Right lung (tissue), 10 donors: Measurements from ENCODE around the gene NIN. TPM values are rescaled to one million over a fixed set of nuclear protein-coding genes. Genes with fewer than 3 reads are reported as not detected.

Experiments used
- DNase-seq, 2 donors: peaks; one replicate each; pipeline ENCODE4 v3.0.0-alpha.2; 2013
- long read RNA-seq, 8 donors: transcript quantifications; one replicate each; lab custom pipeline, GENCODE V29; 2026
- polyA plus RNA-seq, 5 donors: library from polyadenylated mRNA; unstranded; fragments of 120-200 nt; gene quantifications; one replicate each; pipeline versions ENCODE4 v1.2.1 to v1.2.3, GENCODE V29; 2013; ENCODE audit warnings: inconsistent platforms in 1 of 5, low replicate concordance in 1 of 5; ENCODE audit not compliant: insufficient read length in 5 of 5, insufficient read depth in 1 of 5

The NIN gene, protein sequence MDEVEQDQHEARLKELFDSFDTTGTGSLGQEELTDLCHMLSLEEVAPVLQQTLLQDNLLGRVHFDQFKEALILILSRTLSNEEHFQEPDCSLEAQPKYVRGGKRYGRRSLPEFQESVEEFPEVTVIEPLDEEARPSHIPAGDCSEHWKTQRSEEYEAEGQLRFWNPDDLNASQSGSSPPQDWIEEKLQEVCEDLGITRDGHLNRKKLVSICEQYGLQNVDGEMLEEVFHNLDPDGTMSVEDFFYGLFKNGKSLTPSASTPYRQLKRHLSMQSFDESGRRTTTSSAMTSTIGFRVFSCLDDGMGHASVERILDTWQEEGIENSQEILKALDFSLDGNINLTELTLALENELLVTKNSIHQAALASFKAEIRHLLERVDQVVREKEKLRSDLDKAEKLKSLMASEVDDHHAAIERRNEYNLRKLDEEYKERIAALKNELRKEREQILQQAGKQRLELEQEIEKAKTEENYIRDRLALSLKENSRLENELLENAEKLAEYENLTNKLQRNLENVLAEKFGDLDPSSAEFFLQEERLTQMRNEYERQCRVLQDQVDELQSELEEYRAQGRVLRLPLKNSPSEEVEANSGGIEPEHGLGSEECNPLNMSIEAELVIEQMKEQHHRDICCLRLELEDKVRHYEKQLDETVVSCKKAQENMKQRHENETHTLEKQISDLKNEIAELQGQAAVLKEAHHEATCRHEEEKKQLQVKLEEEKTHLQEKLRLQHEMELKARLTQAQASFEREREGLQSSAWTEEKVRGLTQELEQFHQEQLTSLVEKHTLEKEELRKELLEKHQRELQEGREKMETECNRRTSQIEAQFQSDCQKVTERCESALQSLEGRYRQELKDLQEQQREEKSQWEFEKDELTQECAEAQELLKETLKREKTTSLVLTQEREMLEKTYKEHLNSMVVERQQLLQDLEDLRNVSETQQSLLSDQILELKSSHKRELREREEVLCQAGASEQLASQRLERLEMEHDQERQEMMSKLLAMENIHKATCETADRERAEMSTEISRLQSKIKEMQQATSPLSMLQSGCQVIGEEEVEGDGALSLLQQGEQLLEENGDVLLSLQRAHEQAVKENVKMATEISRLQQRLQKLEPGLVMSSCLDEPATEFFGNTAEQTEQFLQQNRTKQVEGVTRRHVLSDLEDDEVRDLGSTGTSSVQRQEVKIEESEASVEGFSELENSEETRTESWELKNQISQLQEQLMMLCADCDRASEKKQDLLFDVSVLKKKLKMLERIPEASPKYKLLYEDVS (N-terminal part only)
- 10 to 100 TPM; 17.5 to 32.7 (median 27.5) TPM for polyA plus RNA-seq
- long read RNA-seq, donor 1, partial matches to known transcripts: 0 of 1 reads
- long read RNA-seq, donor 1, other reads (novel, unspliced or antisense): 0 of 1 reads
- long read RNA-seq, donor 2: 0 reads
- long read RNA-seq, donor 3: 0 reads
- long read RNA-seq, donor 4: 0 reads
- long read RNA-seq, donor 5, partial matches to known transcripts: 8 of 10 reads
- long read RNA-seq, donor 5, other reads (novel, unspliced or antisense): 0 of 10 reads
- long read RNA-seq, donor 6, partial matches to known transcripts: 5 of 6 reads
- long read RNA-seq, donor 6, other reads (novel, unspliced or antisense): 0 of 6 reads
- long read RNA-seq, donor 7, partial matches to known transcripts: 5 of 5 reads
- long read RNA-seq, donor 7, other reads (novel, unspliced or antisense): 0 of 5 reads
- long read RNA-seq, donor 8: 0 reads

DNA sequence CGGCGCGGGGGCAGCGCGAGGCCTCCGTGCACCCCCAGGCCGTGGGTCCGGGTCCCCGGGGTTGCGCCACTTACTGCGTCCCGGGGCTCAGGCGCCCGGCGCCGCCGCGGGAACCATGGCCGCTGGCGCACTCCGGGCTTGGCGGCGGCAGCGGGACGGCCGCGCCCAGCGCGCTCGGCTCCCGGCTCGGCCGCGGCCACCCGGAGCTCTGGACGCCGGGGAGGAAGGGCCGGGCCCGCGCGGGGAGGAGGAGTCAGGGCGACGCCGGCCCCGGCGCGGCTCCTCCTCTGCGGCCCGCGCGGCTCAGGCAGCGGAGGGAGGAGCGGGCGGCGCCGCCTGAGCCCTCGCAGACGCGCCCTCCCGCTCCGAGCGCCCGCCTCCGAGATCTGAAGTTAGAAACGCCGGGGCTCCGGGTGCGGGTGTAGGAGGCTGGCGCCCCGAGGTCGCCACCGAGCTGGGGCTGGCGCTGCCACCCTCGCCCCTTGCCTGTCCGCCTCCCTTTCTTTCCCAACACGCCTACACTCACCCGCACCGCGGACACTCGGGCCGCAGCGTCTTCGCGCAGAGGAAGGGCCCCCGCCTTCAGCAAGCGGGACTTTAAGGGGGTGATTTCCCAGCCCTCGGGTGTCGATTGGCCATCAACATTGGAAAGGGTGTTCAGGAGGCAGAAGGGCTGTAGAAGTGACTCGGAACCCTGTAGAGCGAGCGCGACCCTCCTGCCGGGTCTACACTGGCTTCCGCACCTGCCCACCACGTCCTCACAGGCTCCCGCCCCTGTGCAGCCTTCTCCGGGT is at the start of gene NIN:
Gene NIN, minus strand, starts transcription at position 231 of the 794 bp plus-strand sequence. CDS start 9,106 bp downstream, outside the sequence.
- DNase-seq: peak; percentile 75 to 76

DNA sequence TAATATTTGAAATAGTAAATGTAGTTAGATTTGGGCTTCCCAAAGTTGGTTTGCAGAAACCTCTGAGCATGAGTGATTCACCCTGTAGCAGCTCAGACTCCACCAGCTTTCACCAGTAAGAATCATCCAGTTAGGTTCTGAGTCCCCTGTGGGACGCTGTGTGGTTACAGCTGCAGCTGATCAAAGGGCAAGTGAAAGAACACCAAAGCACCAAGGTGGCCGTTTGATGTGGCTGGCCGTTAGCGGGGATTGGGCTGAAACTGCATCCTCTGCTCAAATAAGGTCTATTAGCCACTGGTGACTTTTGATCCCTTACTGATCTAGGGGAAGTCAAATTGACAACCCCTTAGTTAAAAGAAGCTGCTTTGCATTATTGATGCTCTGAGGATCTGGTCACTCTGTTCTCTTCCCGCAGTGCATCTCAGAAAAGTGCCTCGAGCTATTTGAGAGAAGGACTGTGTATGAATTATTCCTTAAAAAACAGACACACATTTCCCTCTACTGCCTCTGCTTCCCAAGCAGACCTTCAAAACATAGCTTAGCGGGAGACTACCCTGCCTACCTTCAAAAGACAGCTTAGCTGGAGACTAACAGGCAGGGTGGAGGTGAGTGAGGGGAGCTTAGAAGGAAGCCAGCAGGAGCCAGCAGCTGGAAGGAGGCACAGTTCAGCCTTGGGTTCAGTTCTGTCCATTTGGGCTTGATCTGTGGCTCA is 44.6 kb upstream of the NIN start:
- no peak for DNase-seq

DNA sequence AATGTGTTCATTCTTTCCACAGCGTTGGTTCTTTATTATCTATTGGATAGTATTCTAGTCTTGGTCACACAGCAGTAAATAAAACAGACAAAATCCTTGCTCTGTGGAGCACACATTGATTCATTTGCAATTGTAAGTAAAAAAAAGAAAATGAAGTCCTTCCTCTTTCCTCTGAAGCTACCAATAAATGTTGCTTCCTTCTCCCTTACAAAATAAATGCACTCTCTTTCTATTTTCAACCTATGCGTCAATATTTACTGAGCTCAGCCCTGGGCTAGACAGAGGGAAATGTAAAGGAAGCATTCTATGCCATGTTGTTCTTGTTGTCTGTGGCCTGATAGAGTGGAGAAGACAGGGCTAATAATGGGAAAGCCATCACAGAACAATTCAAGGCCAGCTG is 43.8 kb upstream of the NIN start:
- no peak for DNase-seq

DNA sequence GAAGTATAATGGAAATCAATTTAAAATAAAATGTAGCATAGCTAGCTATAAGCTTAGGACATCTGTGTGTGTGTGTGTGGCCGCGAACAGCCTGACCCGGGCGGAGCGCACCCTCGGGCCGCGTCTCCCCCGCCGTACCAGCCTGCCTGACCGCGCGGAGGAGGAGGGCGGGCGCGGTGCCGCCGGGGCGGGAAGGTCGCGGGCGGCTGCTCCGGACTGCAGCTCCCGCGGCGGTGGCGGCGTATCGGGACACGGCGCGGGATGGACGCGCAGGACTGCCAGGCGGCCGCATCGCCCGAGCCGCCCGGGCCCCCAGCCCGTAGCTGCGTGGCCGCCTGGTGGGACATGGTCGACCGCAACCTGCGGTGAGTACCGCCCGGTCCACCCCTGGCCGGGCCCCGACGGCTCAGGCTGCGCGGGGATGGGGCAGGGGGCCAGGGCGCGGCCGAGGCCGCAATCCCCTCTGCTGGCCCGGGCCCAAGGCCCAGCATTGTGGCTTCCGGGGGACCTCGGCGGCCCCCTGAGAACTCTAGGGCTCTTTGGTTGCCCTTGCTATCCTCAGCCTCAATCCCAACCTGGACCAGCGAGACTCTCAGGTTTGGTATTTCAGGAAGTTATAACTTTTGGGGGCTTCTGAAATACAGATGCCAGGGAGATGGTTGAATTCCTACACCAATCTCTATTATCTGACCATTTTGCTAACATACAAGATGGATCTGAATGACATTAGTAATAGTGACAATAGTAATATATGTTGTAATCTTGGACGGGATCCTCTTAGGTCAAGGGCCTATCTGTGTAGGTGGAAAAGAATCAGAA is 41.2 kb upstream of the NIN start, which contains the start of gene ABHD12B:
Gene ABHD12B, plus strand, starts transcription at position 140 of the 819 bp plus-strand sequence. Its CDS starts 122 bp downstream, at position 262.
- no peak for DNase-seq

DNA sequence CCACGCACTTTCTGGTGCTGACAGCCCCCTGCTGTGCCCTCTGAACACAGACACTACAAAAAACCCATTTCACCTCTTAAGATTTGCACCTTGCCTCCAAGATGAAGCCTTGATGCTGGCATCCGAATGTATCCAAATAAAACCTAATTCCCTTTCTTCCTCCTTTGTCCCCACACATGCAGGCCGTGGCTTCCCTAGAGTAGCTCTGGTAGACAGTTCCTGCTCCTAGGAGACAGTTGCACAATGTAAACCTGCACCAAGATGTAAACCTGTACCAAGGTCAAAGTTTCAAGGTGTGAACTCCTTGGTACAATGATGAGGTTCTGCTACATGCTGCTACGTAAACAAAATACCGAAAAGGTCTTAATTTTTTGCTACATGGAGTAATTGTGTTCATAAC is 40.3 kb upstream of the NIN start:
- no peak for DNase-seq

DNA sequence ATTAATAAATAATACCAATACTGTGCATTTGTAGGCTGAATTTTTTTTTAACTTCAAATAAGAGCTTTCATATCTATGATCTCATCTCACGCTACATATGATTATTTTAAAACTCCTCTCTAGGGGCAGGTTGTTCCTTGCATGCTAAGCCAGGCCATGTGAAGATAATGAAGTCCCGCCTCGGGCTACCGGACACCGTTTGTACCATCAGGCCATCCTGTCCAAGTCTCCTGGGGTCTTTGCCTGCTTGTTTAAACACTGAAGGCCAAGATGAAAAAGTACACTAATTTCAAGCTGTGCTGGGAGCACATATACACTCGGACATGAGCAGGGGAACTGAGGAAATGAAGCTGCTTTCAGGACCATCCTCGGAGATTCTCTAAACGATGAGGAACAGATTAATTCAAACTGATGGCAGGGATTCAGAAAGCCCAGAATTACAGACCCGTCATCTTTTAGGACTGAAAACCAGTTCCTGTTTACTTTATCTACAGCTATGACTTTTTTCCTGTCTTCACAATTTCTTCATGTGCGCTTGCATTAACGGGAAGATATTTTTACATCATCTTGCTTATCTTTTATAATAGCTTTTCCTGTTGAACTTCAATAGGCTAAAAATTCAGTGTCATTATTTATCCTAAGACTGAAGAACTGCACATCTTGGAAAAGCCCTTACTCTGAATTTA is 34.6 kb upstream of the NIN start:
- no peak for DNase-seq

DNA sequence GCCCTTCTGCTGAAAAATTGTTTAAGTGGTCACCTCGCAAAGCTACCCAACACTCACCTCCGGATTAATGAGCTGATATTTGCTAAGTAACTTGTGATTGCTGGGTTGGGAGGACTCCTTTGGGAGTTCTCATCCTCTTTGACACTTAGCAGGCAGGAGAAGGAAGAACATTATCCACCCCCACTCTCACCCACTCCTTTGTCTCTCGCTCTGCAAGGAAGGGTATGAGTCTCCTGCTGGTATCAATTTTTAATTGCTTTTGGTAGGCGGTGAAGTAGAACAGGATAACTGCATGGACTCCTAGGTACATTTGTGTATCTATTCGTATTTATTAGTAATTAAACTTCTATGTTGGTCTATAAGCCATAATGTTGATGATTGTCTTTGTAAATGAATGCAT is 34.0 kb upstream of the NIN start:
- DNase-seq: no peak

DNA sequence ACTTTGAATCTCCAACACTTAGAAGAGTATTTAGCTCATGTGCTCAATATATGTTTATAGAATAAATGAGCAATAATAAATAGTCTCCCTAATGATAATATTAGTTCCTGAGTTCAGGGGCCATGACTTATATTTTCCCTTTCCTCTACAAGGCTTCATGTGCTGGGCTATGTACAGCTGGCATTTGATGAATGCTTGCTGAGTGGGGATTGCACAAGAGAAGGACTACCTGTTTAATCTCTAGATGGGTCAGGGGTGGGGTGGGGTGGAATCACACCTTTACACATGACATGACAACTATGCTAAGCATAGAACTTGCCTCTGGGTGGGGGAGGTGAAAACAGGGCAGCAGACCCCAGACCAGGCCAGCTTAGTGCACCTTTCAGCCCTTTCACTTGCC is 33.3 kb upstream of the NIN start:
- DNase-seq: no peak

DNA sequence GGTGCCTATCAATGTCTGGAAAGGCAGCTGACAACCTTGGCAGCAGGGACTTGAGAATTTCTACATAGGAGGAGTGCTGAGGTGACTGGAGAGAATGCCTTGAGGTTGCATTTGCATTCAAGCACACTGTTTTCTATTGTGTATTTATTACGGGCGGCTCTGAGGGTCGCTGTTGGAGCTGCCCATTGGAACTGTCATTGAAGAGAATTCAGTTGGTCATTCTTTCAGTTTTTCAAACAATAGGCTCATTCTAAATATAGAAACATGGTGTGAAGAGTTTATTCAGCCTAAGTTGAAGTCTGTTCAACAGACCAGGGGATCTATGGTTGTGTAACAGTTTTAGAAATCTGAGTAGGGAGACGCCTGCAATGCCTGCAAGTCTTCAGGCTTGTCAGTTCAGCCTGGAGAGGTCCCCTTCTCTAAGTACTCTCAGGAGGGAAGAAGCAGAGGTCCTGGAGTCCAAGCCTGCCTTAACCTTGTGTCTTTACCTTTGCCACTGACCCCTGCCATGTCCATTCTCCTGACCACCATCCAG is 31.1 kb upstream of the NIN start:
- no peak for DNase-seq

DNA sequence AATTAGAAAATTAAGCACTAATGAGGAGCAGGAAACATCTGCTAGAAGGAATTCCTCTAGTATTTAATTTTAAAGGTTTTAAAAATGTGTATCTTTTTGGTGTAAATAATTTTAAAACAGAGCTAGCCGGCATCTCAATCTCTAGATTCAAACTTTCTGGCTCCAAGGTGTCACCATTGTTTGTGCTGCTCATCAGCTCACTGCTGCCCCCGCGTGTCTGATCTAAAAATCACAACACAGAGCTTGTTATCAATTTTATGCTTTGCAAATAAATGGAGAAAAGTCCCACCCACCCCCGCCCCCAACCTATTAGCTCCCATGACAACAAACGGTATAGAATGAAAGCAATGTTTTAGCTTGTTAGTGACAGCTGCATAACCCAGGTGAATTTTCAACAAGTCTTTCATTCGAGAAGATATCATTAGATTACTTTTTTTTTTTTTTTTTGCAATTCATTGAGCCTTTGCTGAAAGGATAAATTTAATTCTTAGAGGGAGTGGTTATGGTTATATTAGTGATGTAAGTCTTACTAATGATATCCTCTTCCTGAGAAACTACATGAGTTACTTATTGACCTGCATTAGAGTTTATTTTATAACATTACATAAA is 29.6 kb upstream of the NIN start:
- peak; percentile 71 to 74 for DNase-seq

DNA sequence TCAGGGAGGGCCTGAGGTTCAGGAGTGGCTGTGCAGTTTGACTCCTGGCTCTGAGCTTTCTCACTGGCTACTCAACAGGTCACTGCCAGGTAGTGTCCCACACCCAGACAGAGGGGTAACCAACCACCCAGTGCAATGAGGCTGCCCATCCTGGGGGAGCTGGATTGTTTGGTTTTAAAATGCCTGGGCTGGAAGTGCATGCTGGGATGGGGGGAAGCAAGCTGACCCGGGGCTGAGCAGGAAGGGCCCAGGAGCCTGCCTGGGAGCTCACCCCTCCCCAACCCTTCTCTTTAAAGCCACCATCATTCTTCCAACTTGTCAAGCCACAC is 28.3 kb upstream of the NIN start:
- no peak for DNase-seq

DNA sequence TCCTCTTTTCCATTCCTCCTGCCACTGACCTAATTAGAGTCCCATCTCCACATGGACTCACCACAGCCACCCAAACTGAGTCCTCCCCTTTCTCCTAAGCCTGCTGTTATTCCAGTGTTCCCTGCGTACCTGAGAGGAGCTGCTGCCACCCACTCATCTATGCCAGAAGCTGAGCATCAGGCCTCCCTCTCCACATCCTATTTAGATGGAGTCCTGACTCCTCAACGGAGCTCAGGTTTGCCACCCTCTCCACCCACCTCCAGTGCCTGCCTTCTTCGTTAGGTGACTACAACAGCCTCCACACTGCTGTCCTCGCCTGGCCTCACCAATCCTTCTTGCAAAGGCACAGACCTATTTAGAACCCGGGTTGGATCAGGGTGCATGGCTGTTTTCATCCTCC is 25.7 kb upstream of the NIN start:
- DNase-seq: no peak

DNA sequence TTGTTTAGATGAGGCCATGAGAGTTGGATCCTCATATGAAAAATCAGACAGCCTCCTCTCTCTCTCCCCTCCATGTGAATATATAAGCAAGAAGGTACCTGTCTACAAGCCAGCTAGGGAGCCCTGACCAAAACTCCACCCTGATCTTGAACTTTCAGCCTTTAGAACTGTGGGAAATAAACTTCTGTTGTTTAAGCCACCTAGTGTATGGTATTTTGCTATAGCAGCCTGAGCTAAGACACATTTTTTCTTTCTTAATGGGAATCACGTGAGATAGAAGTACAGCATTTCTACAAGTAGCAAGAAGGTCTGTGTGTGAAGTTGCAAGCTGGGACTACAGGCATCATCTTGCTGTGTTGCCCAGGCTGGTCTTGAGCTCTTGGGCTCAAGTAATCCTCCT is 24.6 kb upstream of the NIN start:
- DNase-seq: no peak

DNA sequence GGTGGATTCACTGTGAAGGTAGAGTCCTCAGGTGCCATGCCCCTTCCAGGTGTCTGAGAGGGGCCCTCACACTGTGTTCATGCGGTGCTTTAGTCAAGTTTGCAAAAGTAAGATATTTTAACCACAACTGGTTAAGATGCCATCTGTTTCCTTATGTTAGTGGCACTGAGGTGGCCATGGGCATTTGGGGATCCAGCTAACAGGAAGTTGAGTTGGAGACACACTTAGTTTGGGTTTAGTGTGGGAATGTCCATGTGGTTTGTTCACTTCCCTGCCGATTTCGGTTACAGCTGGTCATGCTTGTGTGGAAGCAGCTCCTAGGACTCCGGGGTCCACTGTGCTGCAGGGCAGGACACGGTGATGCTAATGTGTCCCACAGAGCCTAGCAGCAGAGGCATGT is 23.6 kb upstream of the NIN start:
- DNase-seq: no peak

DNA sequence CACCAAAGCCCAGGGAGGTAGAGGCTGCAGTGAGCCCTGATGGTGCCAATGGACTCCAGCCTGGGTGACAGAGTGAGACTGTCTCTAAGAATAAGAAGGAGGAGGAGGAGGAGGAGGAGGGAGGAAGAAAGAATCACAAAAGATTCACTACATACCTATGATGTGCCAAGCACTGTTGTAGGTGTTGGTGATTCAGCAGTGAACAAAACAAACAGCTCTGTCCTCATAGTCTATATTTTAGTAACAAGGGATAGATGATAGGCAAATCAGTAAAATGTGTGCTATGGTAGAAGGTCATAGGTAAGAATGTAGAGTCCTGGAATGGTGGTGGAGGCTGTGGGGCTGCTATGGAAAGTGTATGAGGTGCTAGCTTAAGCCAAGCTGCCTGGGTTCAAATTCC is 22.9 kb upstream of the NIN start:
- no peak for DNase-seq

DNA sequence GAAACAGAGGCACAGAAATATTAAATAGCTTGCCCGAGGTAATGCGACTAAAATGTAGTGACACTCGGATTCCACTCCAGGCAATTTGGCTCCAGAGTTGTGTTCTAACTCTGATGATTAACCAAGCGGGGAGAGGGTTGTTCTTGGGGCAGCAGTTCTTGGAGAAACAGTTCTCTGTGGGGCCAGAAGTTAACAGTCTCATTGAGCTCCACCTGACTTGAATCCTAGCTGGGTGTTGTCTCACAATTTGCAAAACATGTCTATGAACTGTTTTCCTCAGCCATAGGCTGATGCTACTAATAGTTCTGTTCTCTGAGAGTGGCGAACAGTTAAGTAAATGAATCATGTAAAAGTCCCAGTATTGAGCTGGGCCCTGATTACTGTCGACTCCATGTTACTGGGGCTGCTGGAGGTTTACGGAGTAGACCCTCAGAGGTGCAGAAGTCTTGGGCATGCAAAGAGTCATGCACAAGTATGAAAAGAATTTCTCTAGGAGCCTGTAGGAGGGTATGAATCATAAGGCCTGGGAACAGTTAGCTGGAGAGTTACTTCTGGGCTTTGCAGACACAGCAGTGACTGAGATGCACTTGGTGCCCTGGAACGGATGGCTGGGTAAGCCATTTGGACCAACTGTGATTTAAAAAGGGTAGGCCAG is 15.4 kb upstream of the NIN start:
- no peak for DNase-seq

DNA sequence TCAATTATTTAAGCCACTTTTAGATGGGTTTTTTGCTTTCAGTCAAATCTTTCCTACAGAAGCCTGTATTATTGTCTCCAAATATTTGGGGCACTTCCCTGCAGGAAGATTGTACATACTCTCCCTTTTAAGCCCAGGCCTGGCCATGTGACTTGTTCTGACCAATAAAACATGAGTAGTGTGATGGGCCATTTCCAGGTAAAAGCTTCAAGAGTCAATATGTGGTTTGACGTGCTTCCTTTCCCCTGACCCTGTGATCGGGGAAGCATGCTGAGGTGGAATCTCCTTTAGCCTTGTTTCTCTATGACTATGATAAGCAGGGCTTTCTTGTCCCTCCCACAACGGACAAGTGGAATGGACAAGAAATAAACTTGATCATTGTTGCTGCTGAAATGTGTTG is 14.2 kb upstream of the NIN start:
- DNase-seq: no peak
